Measurements from ENCODE around the gene COL28A1. TPM values are rescaled to one million over a fixed set of nuclear protein-coding genes. Genes with fewer than 3 reads are reported as not detected.
"Not testable (repeated sequence)": the region's sequence is repeated elsewhere in the genome, so short reads cannot be mapped to it uniquely, and the experiment has no call there.

Gene COL28A1
- total RNA-seq, 1 donor, result 0.09 TPM

DNA sequence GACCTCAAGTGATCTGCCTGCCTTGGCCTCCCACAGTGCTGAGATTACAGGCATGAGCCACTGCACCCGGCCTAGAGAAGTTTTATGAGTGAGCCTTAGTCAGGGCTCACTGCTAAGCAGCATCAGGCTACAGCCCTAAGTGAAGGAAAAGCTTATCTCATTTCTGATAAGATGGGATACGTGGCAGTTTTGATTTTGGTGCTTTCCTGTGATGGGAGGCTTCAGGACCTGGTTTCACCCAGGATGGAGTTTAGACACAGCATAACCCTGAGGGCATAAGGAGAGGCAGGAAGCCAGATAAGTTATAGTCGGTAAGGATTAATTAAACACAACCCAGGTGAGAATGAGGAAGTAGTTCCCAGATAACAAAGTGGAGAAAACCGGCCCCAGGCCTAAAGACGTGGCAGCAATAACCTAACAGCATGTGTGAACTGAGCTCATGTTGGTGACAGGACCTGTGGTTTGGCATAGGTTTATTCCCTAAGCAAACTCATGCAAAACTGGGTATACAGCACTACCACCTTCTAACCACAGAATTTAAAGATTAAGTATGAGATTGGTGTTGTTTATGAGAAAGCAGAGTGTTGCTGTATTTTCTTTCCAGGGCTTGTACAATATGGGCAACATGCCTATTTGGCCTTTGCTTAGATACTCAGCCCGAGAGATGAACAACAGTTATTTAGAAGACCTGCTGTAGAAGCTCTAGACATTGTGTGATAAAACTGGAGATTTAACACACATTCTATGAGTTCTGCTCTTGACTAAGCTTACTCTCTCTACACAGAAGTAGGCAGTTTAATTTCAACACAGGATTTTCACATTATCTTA is 119.4 kb downstream of the COL28A1 start:
- peak; percentile 88 for DNase-seq (ENCODE audit: low read depth)
- H3K4me3 ChIP-seq (ENCODE audit: low read depth, low read length), result no peak overlapping the region
- TF ChIP-seq, protein P1, sequence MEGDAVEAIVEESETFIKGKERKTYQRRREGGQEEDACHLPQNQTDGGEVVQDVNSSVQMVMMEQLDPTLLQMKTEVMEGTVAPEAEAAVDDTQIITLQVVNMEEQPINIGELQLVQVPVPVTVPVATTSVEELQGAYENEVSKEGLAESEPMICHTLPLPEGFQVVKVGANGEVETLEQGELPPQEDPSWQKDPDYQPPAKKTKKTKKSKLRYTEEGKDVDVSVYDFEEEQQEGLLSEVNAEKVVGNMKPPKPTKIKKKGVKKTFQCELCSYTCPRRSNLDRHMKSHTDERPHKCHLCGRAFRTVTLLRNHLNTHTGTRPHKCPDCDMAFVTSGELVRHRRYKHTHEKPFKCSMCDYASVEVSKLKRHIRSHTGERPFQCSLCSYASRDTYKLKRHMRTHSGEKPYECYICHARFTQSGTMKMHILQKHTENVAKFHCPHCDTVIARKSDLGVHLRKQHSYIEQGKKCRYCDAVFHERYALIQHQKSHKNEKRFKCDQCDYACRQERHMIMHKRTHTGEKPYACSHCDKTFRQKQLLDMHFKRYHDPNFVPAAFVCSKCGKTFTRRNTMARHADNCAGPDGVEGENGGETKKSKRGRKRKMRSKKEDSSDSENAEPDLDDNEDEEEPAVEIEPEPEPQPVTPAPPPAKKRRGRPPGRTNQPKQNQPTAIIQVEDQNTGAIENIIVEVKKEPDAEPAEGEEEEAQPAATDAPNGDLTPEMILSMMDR (IDR thresholded peaks at IDR 0.05; ENCODE audit: insufficient read depth, low read length), result no peak

DNA sequence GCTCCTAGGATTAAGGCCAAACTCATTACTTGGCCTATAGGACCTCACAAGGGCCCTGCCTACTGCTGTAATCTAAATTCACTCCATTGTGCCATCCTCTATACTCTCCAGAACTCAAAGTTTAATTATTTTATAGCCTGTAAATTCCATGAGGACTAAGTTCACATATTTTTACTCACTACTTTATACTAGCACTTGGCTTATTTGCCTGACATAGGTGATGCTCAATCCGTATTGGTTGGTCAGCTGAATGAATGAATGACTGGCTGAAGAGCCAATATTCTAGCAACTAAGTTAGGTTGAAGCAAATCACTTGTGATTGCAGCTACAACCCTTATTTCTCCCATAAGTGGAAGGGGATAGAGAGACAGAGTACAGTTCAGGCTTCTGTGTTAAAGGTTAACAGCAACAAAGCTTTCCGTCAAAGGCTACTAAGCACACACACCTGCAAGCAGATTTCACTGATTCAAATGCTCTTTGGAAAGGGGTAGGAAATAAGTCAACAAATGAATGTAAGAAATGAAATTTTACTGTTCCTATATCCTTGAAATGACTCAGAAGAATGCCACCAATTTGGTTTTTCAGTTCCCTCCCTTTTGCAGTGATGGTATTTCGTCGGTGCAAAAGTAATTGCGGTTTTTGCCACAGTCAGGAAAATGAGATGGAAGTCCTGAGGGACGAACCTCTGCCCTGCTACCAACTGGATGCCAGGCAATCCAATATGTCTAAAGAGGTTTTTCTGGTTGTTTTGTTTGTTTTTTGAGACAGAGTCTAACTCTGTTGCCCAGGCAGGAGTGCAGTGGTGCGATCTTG is 120.7 kb downstream of the COL28A1 start:
- no peak overlapping the region for H3K4me3 ChIP-seq (ENCODE audit: low read depth, low read length)
- no peak for DNase-seq (ENCODE audit: low read depth)

DNA sequence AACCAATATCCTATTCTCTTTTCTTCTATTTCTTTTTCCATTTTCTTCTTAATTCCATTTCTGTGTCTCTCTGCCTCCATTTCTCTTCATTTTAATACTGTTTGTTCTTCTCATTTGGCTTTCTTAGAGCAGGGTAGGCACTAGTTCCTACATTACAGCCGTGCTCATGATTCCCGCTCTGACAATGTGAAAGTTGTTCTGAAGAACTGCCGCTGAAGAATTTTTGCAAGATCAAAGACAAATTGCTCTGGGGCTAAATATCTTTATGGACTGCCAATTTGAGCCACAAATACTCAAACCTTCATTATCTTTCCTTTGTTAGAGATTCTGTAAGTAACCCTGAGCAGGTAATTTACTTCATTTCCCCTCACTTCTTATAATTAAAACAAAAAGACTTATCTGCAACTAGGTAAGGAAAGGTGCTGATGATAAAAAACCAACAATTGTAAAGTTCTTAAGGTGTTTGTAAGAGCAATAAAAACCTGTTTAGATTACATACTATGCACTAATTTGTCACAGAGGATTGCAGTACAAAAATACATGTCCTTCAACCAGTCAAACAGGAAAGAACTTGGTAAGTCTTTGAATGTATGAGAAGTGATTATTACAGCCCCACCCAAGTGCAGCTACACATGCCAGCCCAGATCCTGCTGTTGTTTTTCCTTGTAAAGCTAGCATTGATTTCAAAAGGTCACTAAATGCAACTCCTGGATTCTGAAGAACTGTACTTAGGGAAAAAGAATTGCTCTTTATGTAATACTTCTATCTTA is 127.5 kb downstream of the COL28A1 start:
- H3K4me3 ChIP-seq (ENCODE audit: low read depth, low read length), result no peak overlapping the region
- TF ChIP-seq, protein P1 (IDR thresholded peaks at IDR 0.05; ENCODE audit: insufficient read depth, low read length), result no peak
- DNase-seq (ENCODE audit: low read depth), result no peak

More for the DNA sequence above, 120.7 kb downstream of the COL28A1 start:
- TF ChIP-seq, protein P1 (IDR thresholded peaks at IDR 0.05; ENCODE audit: insufficient read depth, low read length), result no peak

DNA sequence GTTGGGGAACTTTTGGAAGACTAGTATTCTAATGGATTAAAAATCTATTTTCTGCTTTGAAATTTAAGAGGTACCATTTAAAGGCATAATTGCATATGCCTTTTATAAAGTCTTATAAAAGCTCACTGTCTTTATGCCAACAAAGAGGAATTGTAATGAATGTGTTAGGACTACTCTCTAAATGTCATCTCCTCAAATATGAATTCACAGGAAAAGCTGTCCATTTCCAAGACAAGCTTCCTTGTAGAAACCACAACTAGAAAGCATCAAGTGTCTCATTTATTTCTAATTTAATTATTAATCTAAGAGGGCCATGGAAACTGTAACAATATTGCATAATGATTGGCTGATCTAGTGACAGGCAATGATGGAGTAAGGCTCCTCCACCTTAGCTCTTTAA is 130.2 kb downstream of the COL28A1 start:
- TF ChIP-seq, protein P1 (IDR thresholded peaks at IDR 0.05; ENCODE audit: insufficient read depth, low read length), result no peak
- DNase-seq (ENCODE audit: low read depth), result no peak
- H3K4me3 ChIP-seq (ENCODE audit: low read depth, low read length), result no peak overlapping the region

DNA sequence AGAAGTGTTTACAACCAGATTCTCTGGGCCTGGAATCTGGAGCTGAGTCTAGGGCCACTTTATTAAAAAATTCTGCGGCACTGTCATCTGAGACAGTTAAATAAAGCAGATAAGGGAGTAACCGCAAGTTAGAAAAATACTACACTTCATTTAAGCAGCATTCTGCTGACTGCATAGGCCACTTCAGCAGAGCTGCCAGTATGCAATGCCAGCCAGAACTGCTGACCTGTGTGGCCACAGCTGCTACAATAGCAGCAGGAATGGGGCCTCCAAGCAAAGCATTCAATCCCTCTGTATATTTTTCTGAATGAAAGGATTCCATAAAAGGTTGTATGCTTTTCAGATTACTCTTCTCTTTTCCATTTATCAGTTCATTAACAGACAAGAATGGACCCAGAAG is 136.0 kb downstream of the COL28A1 start:
- TF ChIP-seq, protein P1 (IDR thresholded peaks at IDR 0.05; ENCODE audit: insufficient read depth, low read length), result no peak
- DNase-seq (ENCODE audit: low read depth), result peak; percentile 43

DNA sequence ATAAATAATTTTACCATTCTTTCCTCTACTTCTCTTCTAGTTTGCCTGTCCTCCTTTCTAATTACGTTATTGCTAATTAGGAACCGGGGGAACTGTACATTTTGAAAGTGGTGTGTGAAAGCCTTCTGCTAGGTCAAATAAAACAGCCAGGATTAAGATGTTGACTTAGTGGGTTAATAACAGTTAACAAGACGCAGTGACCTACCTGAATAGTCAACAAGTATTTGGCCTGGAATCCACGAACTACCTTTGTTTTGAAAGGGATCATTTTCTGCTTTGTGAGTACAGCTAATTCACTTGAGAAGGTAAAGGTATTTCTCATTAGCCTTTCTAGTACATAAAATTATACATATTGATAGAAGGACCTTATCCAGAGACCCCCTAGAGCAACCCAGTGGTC is 139.9 kb downstream of the COL28A1 start:
- no peak for DNase-seq (ENCODE audit: low read depth)
- TF ChIP-seq, protein P1 (IDR thresholded peaks at IDR 0.05; ENCODE audit: insufficient read depth, low read length), result no peak
- no peak overlapping the region for H3K4me3 ChIP-seq (ENCODE audit: low read depth, low read length)

More for the DNA sequence above, 136.0 kb downstream of the COL28A1 start:
- H3K4me3 ChIP-seq (ENCODE audit: low read depth, low read length), result no peak overlapping the region

DNA sequence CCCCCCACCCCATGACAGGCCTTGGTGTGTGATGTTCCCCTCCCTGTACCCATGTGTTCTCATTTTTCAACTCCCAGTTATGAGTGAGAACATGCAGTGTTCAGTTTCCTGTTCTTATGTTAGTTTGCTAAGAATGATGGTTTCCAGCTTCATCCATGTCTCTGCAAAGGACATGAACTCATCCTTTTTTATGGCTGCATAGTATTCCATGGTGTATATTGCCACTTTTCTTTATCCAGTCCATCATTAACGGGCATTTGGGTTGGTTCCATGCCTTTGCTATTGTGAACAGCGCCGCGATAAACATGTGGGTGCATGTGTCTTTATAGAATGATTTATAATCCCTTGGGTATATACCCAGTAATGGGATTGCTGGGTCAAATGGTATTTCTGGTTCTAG is 147.5 kb downstream of the COL28A1 start:
- H3K4me3 ChIP-seq (ENCODE audit: low read depth, low read length), result not testable (repeated sequence)

More for the DNA sequence above, 147.5 kb downstream of the COL28A1 start:
- DNase-seq (ENCODE audit: low read depth), result not testable (repeated sequence)

All from fibroblast of the aortic adventitia (primary cell).